HepG2 (cell line): ENCODE results near the gene RFFL. TPM values are rescaled to one million over a fixed set of nuclear protein-coding genes. Genes with fewer than 3 reads are reported as not detected.

ENCODE experiments used
- BATF2 ChIP-seq: sonication (generic); formaldehyde crosslinking; IDR thresholded peaks from 2 replicates; pipeline ENCODE4 v1.8.0; 2022; ENCODE audit warnings: mild to moderate bottlenecking, missing genetic modification reagents, moderate library complexity
- GABPA ChIP-seq, 2 experiments: IDR thresholded peaks; 2 replicates each; pipeline ENCODE4 v1.6.1; 2011 to 2016; ENCODE audit warnings: low read depth in 2 of 2, low read length in 1 of 2, missing biosample characterization in 1 of 2, missing genetic modification characterization in 1 of 2
- HHEX ChIP-seq: IDR thresholded peaks from 2 replicates; pipeline ENCODE4 v1.6.1; 2016; ENCODE audit warnings: control low read depth
- MNT ChIP-seq: fragments of 450-650 bp; IDR thresholded peaks from 2 replicates; pipeline ENCODE4 v1.6.1; 2016
- PLSCR1 ChIP-seq: sonication (generic); formaldehyde crosslinking; IDR thresholded peaks from 2 replicates; pipeline ENCODE4 v1.5.0; 2020; ENCODE audit warnings: missing genetic modification reagents, mild to moderate bottlenecking, borderline replicate concordance
- SRY ChIP-seq: sonication (generic); formaldehyde crosslinking; IDR thresholded peaks from 2 replicates; pipeline ENCODE4 v1.8.0; 2022; ENCODE audit warnings: mild to moderate bottlenecking, missing genetic modification reagents
- UBTF ChIP-seq: sonication (generic); formaldehyde crosslinking; IDR thresholded peaks from 2 replicates; pipeline ENCODE4 v1.4.0; 2020; ENCODE audit warnings: mild to moderate bottlenecking, missing genetic modification reagents
- ZBTB2 ChIP-seq: sonication (generic); formaldehyde crosslinking; IDR thresholded peaks from 2 replicates; pipeline ENCODE4 v1.8.0; 2022; ENCODE audit warnings: low read depth, missing genetic modification reagents
- ZNF224 ChIP-seq: sonication (generic); formaldehyde crosslinking; IDR thresholded peaks from 2 replicates; pipeline ENCODE4 v1.5.0; 2020; ENCODE audit warnings: mild to moderate bottlenecking, missing genetic modification reagents
- ZNF296 ChIP-seq: sonication (generic); formaldehyde crosslinking; conservative IDR thresholded peaks from 2 replicates; pipeline ENCODE4 v1.5.0; 2020; ENCODE audit warnings: mild to moderate bottlenecking, missing genetic modification reagents
- ZNF460 ChIP-seq: sonication (generic); formaldehyde crosslinking; IDR thresholded peaks from 2 replicates; pipeline ENCODE4 v1.5.1; 2020; ENCODE audit warnings: missing genetic modification reagents, mild to moderate bottlenecking, borderline replicate concordance
- ZNF609 ChIP-seq: sonication (generic); formaldehyde crosslinking; IDR thresholded peaks from 2 replicates; pipeline ENCODE4 v1.4.0; 2020; ENCODE audit warnings: mild to moderate bottlenecking, missing genetic modification reagents, borderline replicate concordance
- ZNF644 ChIP-seq: IDR thresholded peaks from 2 replicates; pipeline ENCODE4 v1.6.1; 2016; ENCODE audit warnings: low read depth
- ZNF766 ChIP-seq: sonication (generic); formaldehyde crosslinking; IDR thresholded peaks from 2 replicates; pipeline ENCODE4 v1.5.0; 2020; ENCODE audit warnings: missing genetic modification reagents, borderline replicate concordance
- polyA plus RNA-seq, 8 experiments: library from polyadenylated mRNA; depleted of rRNA in 3 of 8; stranded (reverse) in 7 of 8; unstranded in 1 of 8; fragments of >200 nt; fragmentation: Illumina TruSeq in 4 of 8; extraction: Trizol in 4 of 8; gene quantifications; 2 replicates each; pipeline versions ENCODE4 v1.2.1 to v1.2.3, GENCODE V29; 2011 to 2016; ENCODE audit warnings: low read depth in 4 of 8, missing spikeins in 1 of 8, mixed read lengths in 1 of 8; ENCODE audit not compliant: insufficient read depth in 1 of 8
- total RNA-seq, 5 experiments: library from RNA; depleted of rRNA; stranded (reverse); fragments of >200 nt; fragmentation: Illumina TruSeq; extraction: Trizol; gene quantifications; 2 replicates each; pipeline ENCODE4 v1.2.3, GENCODE V29; 2016; ENCODE audit warnings: low read depth in 1 of 5

RFFL gene
- total and polyA plus RNA-seq, 2 of the 13 experiments (the other 11 are each of a cell fraction or from before 2014, with no cell fraction given), result 24.3 to 48.6 TPM

- TF ChIP-seq MNT, result no peak; the same call in 1 of the 2 replicates
- peak; percentile 22; the same call in 1 of the 2 replicates for TF ChIP-seq ZNF296 (CRISPR knock-in tag)
- TF ChIP-seq ZNF224 (CRISPR knock-in tag), result no peak
- TF ChIP-seq ZNF644 (CRISPR knock-in tag), result no peak
- no peak for TF ChIP-seq ZNF609 (CRISPR knock-in tag)
- TF ChIP-seq HHEX (CRISPR knock-in tag), result no peak
- no peak for TF ChIP-seq ZNF460
- TF ChIP-seq GABPA (IDR thresholded peaks at IDR 0.05; ENCODE audit: low read depth, low read length), result no peak
- TF ChIP-seq GABPA (CRISPR knock-in tag; IDR thresholded peaks at IDR 0.05; ENCODE audit: low read depth), result 0 out of 2 replicates have a peak, but pooled peaks have one; percentile 4
- no peak; the same call in 1 of the 2 replicates for TF ChIP-seq UBTF (CRISPR knock-in tag)
- peak; percentile 57 for TF ChIP-seq SRY (CRISPR knock-in tag)
- no peak; the same call in 1 of the 2 replicates for TF ChIP-seq ZNF766 (CRISPR knock-in tag)
- 0 out of 2 replicates have a peak, but pooled peaks have one; percentile 9 for TF ChIP-seq ZBTB2
- TF ChIP-seq PLSCR1 (CRISPR knock-in tag), result peak; percentile 57; the same call in 1 of the 2 replicates
- TF ChIP-seq BATF2 (CRISPR knock-in tag), result peak; percentile 45; the same call in 1 of the 2 replicates
Observed at GRCh38 chr17:34980681-34981537, 82.6 kb downstream of the RFFL start (continued).
